KOPT-K1 (cell line): ENCODE measurements around the gene ALS2.
"Not testable (repeated sequence)": the region's sequence is repeated elsewhere in the genome, so short reads cannot be mapped to it uniquely, and the experiment has no call there.

ENCODE experiments used
- H3K27ac ChIP-seq: fragments of 200-600 bp; sonication (generic); 2 replicates; pipeline ENCODE4 v1.5.1; 2016; ENCODE audit warnings: antibody characterized with exemption, mild to moderate bottlenecking, low read depth, low read length; ENCODE audit not compliant: poor library complexity, severe bottlenecking
- H3K36me3 ChIP-seq: fragments of 200-600 bp; sonication (generic); 2 replicates; pipeline ENCODE4 v1.5.1; 2017; ENCODE audit warnings: antibody characterized with exemption, mild to moderate bottlenecking, low read length, moderate library complexity; ENCODE audit not compliant: insufficient read depth
- H3K9me3 ChIP-seq: fragments of 200-600 bp; sonication (generic); 2 replicates; pipeline ENCODE4 v1.5.1; 2017; ENCODE audit warnings: antibody characterized with exemption, low read length, mild to moderate bottlenecking; ENCODE audit not compliant: insufficient read depth, poor library complexity, severe bottlenecking

ALS2 gene

GRCh38 chr2:201780674-201781493 lies at the start of gene ALS2:
Gene ALS2, minus strand, starts transcription at chr2:201780933. Its CDS starts 12,048 bp downstream, at chr2:201768885.
- peak within 1 kb of the TSS; percentile 77 for H3K27ac ChIP-seq
- H3K36me3 ChIP-seq: no peaks in the 10 kb centered on the region
- no peaks in the 10 kb centered on the region for H3K9me3 ChIP-seq

GRCh38 chr2:201828220-201828619 lies 47.5 kb upstream of the ALS2 start:
- Histone ChIP-seq H3K36me3 (no peaks in the 10 kb centered on the region), H3K27ac (no peak overlapping the region), H3K9me3 (no peaks in the 10 kb centered on the region)

- H3K36me3 ChIP-seq: no peaks in the 10 kb centered on the region
- no peak overlapping the region for H3K27ac ChIP-seq
- H3K9me3 ChIP-seq: no peaks in the 10 kb centered on the region
Measured at GRCh38 chr2:201827621-201828020, 46.9 kb upstream of the ALS2 start.

GRCh38 chr2:201824212-201824611 lies 43.5 kb upstream of the ALS2 start:
- H3K9me3 ChIP-seq: no peaks in the 10 kb centered on the region
- H3K27ac ChIP-seq: no peak overlapping the region
- no peaks in the 10 kb centered on the region for H3K36me3 ChIP-seq

- no peak overlapping the region for H3K27ac ChIP-seq
- H3K36me3 ChIP-seq: no peaks in the 10 kb centered on the region
- H3K9me3 ChIP-seq: peaks cover 7% of the 10 kb centered on the region
Measured at GRCh38 chr2:201821080-201821479, 40.3 kb upstream of the ALS2 start.

GRCh38 chr2:201820383-201821007 lies 39.8 kb upstream of the ALS2 start:
- H3K36me3 ChIP-seq: no peaks in the 10 kb centered on the region
- H3K27ac ChIP-seq: no peak overlapping the region
- H3K9me3 ChIP-seq: peaks cover 7% of the 10 kb centered on the region

- peaks cover 7% of the 10 kb centered on the region for H3K9me3 ChIP-seq
- H3K36me3 ChIP-seq: no peaks in the 10 kb centered on the region
- no peak overlapping the region for H3K27ac ChIP-seq
Measured at GRCh38 chr2:201816657-201817575, 36.2 kb upstream of the ALS2 start.

GRCh38 chr2:201813996-201814760 lies 33.4 kb upstream of the ALS2 start:
- Histone ChIP-seq H3K27ac (no peak overlapping the region), H3K9me3 (peaks cover 7% of the 10 kb centered on the region), H3K36me3 (no peaks in the 10 kb centered on the region)

- H3K9me3 ChIP-seq, H3K27ac ChIP-seq, H3K36me3 ChIP-seq: not testable (repeated sequence)
Measured at GRCh38 chr2:201810604-201811003, 29.9 kb upstream of the ALS2 start.

GRCh38 chr2:201809633-201810032 lies 28.9 kb upstream of the ALS2 start:
- H3K27ac ChIP-seq: no peak overlapping the region
- H3K9me3 ChIP-seq: no peaks in the 10 kb centered on the region

GRCh38 chr2:201808027-201808426 lies 27.3 kb upstream of the ALS2 start:
- no peaks in the 10 kb centered on the region for H3K36me3 ChIP-seq
- no peaks in the 10 kb centered on the region for H3K9me3 ChIP-seq
- H3K27ac ChIP-seq: no peak overlapping the region

More at GRCh38 chr2:201809633-201810032, 28.9 kb upstream of the ALS2 start:
- H3K36me3 ChIP-seq: no peaks in the 10 kb centered on the region

GRCh38 chr2:201807452-201807999 lies 26.8 kb upstream of the ALS2 start:
- H3K36me3 ChIP-seq: no peaks in the 10 kb centered on the region
- H3K9me3 ChIP-seq: no peaks in the 10 kb centered on the region
- H3K27ac ChIP-seq: no peak overlapping the region

- no peaks in the 10 kb centered on the region for H3K9me3 ChIP-seq
- no peak within 1 kb of the TSS for H3K27ac ChIP-seq
- no peaks in the 10 kb centered on the region for H3K36me3 ChIP-seq
Measured at GRCh38 chr2:201806442-201807170, 25.9 kb upstream of the ALS2 start, which contains the start of gene CDK15. Gene CDK15, plus strand, starts transcription at chr2:201806537. Its CDS starts 128 bp downstream, at chr2:201806665.

GRCh38 chr2:201798914-201799285 lies 18.2 kb upstream of the ALS2 start:
- not testable (repeated sequence) for H3K9me3 ChIP-seq, H3K36me3 ChIP-seq, H3K27ac ChIP-seq
